Left forelimb (tissue), 1 donor: ENCODE results near the gene ARHGEF10L.
A peak's percentile ranks its signal among the peaks of the same experiment; 100 is the strongest.

Experiments used
- DNase-seq: peaks from one replicate; pipeline ENCODE4 v3.0.0-alpha.2; 2018; ENCODE audit warnings: low spot score

The ARHGEF10L gene

DNA sequence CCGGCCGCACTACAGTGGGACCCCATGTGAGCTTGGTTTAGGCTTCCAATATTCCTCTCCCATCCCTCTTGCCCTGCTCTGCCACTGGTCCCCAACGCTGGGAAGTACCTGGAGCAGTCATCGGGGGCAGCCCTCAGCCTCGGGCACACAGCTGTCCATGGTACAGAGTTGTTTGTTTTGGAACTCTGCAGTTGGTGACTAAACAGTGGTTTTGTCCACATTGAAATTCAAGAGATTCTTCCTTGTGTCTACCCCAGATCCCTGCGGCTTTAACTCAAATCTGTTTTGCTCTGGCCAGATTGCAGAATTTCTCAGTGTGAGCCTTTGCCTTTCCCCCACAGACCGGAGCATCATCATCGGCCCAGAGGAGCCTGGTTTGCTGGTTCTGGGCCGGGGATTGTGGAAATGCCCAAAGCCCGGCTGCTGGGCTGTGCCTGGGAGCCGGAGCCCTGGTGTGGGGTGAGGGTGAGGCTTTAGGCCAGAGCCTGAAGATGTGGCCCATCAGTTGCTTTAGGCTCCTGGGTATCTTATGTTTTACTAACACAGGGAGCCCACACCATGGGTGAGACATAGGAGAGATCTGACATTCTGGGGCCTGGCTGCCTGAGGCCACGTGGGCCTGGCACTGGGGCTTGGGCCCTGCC is 93.2 kb downstream of the ARHGEF10L start:
- no peak for DNase-seq

DNA sequence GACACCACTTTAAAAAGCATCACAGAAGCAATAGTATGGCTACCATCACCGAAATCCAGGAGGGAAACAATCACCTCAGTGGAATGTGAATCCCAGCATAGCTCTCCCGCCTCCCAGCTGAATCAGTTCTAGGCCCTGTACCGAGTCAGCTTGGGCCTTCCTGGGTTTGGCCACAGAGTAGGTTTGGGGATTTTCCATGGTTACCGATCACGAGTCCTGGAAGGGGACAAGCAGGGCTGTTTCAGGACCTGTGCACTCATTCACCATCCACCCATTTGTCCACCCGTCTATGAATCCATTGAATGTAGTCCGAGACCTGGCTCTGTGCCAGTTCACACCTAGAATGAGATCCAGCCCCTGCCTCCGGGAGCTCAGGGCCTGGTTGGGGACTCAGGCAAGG is 94.2 kb downstream of the ARHGEF10L start:
- DNase-seq, result no peak

DNA sequence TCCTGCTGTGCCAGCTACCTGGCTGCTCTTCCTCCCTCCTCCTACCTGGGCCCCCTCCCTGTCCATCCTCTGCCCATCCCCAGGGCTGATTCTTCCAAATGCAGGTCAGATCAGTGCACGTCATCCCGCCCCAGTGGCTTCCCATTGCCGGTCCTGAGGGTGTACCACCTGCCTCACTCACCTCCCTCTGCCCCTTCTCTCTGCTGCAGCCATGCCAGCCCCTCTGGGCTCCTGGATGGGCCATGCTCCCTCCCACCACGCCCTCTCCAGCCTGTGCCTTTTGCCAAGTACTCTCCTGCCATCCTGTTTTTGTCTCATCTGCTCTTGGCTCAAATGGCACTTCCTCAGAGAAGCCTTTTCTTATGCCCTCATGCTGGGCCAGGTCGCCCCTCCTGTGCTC is 95.8 kb downstream of the ARHGEF10L start:
- no peak for DNase-seq

DNA sequence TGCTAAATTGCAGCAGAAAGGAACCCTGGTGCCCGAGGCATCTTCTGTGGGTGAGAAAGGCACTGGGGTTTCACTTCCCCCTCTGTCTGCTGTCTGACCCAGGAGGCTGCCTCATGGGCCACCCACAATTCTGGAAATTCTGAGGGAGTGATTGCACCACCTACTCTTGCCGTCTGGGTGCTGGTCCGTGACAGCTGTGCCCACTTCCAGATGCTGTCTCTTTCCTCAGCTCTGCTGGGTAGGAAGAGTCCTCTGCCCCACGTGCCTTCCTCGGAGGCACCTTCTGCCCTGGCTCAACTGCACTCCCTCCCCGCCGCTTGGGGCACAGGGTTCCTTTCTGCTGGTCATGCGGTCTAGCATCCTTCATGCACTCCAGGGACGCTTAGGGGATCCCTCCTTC is 96.3 kb downstream of the ARHGEF10L start:
- DNase-seq, result no peak

DNA sequence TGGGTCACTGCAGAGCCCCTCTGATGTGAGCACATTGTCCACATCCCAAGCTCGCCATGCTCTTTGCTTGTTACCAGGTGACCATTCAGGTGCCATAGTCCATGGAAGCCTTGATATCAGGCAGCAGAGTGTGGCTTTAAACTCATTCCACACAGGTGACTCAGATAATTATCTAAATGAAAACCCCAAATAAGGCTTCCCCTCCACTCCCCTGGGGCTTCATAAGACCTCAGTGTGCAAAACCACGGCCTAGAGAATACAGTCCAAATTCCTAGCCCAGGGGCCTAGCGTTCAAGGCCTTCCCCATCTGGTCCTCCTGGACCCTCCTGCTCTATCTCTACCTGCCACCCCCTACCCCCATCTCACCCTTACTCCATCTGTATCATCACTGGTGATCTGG is 97.1 kb downstream of the ARHGEF10L start:
- DNase-seq, result no peak

DNA sequence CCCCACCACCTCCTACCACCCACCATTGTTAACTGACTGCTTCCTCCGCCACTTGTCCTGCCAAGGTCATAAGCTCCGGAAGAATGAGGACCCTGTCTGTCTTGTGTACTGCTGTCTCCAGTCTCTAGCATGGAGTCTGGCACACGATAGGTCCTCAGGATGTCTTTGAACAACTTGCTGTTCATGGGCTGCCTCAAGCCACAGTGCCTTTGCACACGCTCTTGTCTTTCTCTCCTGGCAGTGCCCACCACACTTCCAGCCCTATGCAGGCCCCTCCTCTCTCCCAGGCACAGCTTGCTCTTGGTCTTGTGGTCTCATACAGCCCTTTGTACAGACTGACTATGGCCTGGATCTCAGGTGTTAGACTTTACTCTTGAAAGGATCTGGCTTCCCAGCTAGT is 97.6 kb downstream of the ARHGEF10L start:
- DNase-seq, result no peak

DNA sequence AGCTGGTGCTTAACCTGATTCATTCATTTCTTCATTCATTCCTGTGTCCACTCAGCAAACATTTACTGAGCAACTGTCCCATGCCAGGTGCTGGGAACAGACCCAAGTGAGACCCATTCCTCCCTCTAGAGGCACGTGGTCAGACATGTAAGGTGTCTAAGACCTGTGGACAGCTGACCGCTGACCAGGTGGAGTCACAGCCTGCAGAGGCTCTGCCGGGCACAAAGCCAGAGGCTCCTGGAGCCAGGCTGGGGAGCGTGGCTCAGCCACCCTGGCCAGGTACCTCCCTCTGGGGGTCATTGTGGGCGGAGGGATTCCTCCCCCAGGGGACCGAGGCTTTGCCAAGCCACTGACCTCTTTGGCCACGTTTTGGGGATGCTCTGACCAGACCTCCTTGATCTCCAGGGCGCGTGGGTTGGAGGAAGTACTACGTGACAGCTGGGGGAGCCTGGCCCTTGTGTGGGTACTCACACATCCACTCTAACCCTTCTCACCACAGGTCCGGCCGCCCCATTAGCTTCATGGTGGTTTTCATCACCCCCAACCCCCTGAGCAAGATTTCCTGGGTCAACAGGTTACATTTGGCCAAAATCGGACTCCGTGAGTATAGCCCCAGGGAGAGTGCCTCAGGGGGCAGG is 100.3 kb downstream of the ARHGEF10L start:
- no peak for DNase-seq

DNA sequence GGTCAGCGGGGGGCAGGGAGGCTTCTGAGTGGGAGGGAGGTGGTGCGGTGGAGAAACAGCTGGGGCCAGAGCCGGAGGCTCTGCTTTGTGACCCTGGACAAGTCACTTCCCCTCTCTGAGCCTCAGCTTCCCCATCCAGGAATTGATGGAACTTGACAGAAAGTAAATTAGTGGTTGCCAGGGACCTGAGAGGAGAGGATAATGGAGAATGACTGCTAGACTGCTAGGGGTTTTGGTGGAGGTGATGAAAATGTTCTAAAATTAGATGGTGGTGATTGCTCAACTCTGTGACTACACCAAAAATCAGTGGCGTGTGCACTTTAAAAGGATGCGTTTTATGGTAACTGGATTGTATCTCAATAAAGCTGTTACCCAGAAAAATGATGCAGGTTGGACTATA is 100.9 kb downstream of the ARHGEF10L start:
- no peak for DNase-seq

DNA sequence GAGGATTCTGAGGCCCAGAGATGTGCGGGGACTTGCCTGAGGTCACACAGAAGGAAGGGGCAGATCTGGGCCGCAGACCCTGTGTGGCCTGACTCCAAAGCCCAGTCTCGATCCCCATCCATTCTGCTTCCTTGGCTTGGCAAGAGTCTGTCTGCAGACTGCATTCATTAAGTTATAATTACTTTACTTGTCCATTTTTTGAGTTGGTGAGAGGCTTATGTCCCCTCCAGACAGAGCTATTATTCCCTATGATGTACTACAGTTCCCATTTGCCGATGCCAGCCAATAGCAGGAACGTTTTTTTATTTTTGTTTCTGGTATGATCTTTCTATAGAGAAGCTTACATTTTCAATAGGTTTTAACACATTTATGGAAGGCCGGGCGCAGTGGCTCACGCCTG is 101.5 kb downstream of the ARHGEF10L start:
- DNase-seq, result no peak

DNA sequence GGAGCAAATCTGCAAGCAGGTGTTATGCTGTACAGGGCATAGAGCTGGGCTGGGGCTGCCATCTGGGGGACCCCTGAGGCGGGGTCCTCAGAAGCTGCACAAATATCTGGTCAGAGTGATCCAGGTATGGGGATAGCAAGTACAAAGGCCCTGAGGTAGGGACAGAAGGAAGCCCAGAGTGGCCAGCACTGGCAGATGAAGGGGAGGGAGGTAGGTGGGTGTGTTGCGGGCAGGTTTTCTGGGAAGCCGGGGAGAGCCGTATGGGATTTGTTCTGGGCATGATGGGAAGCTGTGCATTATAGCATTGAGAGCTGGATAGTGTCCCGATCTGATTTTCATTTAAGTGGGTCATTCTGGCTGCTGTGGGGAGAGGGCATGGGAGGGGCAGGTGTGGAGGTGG is 102.7 kb downstream of the ARHGEF10L start:
- no peak for DNase-seq

DNA sequence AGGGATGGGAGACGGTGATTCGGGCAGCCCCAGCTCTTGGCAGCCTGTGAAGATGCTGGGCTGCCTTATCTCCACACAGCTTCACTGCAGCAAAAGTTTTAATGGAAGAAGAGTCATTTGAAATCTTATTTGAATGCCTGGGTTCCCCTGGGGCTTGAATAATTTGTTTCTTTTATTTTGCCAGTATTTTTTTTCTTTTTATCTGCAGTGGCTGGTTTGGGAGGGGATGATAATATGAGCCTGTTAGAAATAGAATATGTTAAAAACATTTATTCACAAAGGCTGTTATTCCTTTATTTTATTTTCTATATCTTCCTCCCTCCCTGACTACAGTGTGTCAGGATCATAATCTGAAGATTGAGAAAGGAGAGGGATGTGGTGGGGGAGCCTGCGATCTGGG is 103.4 kb downstream of the ARHGEF10L start:
- DNase-seq, result no peak

DNA sequence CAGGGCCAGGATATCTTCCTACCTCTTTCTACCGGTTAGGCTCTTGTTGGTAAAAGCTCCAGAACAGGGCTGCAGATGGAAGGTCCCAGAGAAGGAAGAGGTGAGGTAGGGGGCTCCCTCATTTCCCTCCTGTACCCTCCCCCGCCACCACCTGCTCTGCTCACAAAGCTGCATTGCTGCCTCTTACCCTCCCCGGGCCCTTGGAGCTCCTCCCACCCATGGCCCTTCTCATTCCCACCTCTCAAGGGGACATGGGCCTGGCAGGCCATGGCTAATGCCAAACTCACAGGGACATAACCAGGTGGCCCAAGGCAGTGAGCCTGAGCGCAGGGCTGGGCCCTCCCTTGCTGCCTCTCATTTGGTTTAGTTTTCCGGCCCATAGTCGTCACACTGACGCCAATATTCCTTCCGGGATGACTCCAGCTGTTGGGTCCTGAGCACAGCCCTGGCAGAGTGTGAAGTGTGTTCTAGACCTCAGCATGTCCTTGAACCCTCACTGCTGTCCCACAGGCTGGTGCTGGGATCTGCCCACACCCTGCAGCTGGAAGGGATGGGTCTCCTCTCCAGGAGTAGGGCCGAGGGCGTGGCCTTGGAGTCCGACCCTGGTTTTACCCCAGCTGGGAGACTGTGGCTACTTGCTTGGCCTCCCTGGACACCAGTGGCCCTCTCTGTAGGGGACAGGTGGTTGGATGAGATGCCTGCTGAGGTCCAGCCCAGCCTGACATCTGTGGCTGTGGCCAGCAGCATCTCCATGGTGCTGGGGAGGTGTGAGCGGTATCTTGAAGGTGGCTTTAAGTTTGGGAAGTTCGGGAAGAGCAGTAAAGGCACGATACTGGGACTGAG is 104.6 kb downstream of the ARHGEF10L start:
- no peak for DNase-seq

DNA sequence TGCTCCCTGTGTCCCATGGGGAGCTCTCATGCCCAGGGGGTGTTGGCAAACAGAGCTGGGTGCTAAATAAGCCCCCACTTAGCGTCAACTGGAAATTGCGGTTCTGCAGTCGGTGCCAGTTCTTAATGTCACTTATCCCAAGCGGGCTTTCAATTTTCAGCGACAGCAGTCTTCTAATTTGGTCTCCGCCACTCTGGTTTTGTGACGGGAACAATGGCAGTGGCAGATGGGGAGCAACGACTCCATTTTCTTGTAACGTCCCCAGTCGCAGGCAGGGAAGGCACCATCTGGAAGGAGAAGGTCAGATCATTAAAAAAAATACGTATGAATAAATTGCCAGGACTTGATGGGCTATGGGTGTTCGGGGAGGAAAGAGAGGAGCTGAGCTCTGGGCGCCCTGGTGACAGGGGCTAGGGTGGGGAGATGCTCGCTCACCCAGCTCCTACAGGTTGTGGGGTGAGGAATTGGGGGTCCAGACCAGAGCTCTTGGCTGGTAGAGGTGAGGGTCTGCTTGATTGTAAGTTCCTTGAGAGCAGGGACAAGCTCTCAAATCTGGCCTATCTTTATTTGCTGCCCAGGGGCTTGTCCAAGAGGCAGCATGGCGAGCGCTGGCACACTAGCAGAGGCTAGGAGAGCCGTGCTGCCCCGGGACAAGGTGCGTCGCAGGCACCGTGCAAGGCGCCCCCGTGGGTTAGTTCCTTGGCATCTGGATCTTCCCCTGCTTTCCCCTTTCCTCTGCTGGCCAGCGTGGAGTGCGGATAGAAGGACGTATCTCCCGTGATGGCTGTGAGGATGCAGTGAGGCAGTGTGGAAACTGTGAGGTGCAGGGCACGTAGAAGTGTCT is 105.8 kb downstream of the ARHGEF10L start:
- DNase-seq, result no peak

DNA sequence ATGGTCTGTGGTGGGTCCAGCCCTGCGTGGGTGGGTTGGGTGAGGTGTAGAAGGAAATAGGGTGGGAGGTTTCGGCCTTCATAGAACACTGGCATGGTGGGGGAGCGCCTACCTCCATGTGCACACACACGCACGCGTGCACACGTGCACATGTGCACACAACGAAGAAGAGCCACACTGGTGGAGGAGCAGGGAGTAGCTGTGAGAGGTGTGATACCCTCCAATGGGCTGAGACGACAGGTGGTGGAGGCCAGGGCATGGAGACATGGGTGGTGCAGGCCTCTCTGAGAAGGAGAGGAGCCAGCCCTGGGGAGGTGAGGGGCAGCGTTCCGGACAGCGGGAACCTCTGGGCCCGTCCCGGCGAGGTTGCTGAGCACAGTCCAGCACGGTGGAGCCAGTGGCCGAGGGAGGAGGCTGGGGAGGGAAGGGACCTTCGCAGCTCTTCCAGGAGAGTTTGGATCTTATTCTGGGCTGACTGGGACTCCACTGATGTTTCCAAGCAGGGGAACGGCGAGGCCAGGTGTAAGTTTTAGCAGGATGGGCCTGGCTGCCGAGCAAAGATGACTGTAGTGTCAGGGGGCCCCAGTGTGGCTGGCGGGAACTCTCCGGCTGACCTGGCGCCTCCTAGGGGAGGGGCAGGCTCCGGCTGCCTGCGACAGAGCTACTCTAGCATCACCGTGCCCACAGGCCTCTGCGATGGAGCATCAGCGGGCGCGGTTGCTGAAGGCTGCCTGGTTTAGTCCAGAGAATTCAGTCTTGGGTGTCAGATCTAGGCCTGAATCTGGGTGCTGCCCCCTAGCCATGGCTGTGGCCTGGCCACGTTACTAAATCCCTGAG is 107.2 kb downstream of the ARHGEF10L start:
- no peak for DNase-seq

DNA sequence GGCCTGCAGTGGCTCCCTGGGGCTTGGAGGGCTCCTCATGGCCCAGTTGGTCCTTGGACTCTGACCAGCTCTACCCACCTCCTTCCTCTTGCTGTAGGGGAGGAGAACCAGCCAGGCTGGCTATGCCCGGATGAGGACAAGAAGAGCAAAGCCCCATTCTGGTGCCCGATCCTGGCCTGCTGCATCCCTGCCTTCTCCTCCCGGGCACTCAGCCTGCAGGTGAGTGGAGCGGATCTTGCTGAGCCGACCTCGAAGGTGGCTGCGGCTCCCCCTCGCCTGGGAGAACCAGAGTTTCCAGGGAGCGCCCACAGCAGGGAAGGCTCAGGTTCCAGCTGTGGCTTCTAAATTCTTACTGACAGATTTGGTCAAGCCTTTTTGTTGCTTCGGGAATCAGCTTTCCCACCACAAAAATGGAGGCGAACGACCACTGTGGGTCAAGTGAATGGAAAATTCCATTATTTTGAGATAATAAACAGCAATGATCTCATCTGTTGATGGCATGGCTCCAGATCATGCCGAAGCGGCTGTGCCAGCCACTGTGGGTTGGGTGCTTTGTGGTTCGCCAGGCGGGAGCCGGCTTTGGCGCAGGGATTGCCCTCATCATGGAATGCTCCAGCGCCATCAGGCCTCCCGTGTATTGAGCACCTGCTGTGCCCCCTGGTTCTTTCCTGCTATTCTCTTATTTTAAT is 109.1 kb downstream of the ARHGEF10L start:
- no peak for DNase-seq

DNA sequence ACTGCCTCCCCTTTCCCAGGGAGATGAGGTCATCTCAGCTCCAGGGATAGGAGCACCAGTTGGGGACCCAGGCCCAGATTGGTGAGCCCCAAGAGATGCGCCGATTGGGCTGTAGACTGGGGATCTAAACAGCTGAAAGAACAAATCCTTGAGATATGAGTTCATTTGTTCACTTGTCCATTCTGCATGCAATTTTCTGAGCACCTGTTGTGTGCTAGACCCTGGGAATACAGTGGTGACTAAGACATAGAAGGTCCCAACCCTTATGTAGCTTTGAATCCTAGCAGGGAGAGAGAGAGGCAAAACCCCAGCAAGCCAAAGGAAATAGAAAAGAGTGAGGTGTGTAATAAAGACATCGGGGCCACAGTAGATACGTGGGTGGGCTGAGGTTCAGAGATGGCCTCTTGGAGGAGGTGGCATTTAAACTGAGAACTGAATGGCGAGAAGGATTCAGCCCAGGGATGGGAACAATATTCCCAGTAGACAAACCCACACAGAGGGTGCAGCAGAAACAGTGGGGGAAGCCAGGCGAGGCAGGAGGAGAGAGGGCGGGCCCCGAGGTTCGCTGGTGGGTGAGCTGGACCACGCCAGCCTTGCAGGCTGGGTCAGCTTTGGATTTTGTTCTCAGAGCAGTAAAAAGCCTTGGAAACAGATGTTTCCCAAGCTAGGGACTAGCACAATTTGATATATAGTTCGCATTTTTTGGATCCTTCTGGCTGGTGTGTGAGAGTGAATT is 110.0 kb downstream of the ARHGEF10L start:
- no peak for DNase-seq

DNA sequence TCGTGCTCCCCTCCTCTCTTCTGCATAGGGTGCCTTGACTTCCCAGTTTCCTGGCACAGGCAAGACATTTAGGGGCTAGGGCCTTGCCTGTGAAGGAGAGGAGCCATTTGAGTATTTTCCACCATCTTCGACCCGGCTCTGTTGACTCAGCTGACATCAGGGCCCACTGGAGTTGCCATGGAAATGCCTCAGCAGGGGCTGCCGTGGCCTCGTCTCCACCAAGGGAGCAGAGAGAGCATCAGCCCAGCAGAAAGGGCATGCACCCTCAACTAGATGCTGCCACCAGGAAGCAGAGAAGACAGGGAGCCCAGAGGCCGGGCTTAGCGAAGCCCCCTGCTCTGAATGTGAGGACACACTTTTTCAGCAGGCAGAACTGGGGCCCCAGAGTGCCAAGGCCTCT is 113.8 kb downstream of the ARHGEF10L start:
- DNase-seq, result no peak

DNA sequence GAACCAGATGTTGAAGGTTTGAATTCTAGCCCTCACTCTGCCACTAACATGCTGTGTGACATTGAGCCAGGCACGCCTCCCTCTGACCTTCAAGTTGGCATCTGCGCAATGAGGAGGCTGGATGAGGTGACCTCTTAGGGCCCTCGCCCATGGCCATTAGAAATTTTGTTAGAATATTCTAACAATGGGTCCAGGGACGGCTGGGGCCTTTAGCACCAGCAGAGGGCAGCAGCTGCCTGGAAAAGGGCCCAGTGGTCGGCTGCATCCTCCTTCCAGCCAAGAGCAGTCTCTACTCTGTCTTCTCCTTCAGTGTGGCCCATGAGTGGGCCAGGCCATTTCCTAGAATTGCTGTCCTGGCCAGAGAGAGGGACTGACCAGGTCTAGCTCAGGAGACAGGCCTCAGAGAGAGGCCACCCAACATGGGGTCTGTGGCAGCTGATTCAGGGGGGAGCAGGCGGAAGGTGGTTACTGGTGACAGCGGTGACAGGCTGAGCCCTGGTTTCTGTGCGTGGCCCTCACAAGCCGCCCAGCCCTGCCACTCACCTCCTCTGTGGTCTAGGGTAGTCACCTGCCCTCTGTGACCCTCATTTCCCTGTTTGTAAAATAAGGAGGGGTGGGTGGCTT is 114.3 kb downstream of the ARHGEF10L start:
- DNase-seq, result peak; percentile 76

DNA sequence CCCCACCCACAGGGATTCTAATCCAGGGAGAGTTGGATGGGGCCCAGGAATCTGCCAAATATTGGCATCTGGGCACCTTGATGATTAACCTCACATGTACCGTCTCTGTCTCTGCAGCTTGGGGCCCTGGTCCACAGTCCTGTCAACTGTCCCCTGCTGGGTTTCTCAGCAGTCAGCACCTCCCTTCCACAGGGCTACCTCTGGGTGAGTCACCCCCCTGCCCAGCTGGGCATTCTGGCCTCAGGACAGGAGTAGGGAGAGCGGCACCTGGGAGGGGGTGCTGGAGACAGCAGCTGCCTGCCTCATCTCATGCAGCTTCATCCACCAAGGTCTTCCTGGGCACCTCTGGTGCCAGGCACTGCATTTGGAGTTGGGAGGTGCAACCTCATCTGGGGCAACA is 115.0 kb downstream of the ARHGEF10L start:
- DNase-seq, result no peak

DNA sequence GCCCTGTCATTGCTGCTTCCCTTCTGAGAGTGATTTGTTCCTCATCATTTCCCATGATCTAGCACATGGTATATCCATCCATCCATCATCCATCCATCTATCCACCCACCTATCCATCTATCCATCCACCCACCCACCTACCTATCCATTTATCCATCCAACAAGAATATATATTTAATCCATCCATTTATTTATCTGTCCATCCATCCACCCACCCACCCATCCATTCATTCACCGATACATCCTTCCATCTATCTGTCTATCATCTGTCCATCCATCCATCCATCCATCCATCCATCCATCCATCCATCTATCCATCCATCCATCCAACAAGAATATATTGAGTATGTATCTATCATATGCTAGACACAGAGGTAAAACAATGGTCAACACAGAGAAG is 115.7 kb downstream of the ARHGEF10L start:
- DNase-seq, result no peak
